IPS-18a (cell line): Measurements from ENCODE around the gene GFRA1.
"Not testable (repeated sequence)": the region's sequence is repeated elsewhere in the genome, so short reads cannot be mapped to it uniquely, and the experiment has no call there.

Source experiments
- H3K27ac ChIP-seq: one replicate; pipeline ENCODE4 v1.5.1; 2013; ENCODE audit warnings: low read length
- H3K27me3 ChIP-seq: one replicate; pipeline ENCODE4 v1.6.1; 2013; ENCODE audit warnings: mild to moderate bottlenecking, low read length; ENCODE audit not compliant: control insufficient read depth, insufficient read depth
- H3K36me3 ChIP-seq: one replicate; pipeline ENCODE4 v1.6.1; 2013; ENCODE audit warnings: low read depth, low read length; ENCODE audit not compliant: control insufficient read depth
- H3K4me1 ChIP-seq: one replicate; pipeline ENCODE4 v1.6.1; 2013; ENCODE audit warnings: low read depth, low read length; ENCODE audit not compliant: control insufficient read depth
- H3K4me3 ChIP-seq: one replicate; pipeline ENCODE4 v1.5.1; 2013; ENCODE audit warnings: low read length
- H3K9ac ChIP-seq: one replicate; pipeline ENCODE4 v1.6.1; 2013; ENCODE audit warnings: mild to moderate bottlenecking, low read length, moderate library complexity
- H3K9me3 ChIP-seq: one replicate; pipeline ENCODE4 v1.6.1; 2013; ENCODE audit warnings: low read depth, low read length; ENCODE audit not compliant: control insufficient read depth

Gene GFRA1

GRCh38 chr10:116049974-116050304 lies 223.1 kb downstream of the GFRA1 start:
- no peaks in the 10 kb centered on the region for H3K27me3 ChIP-seq
- no peaks in the 10 kb centered on the region for H3K9me3 ChIP-seq
- H3K4me1 ChIP-seq = peaks cover 6% of the 10 kb centered on the region
- no peak overlapping the region for H3K4me3 ChIP-seq
- H3K9ac ChIP-seq = no peak overlapping the region
- H3K36me3 ChIP-seq = no peaks in the 10 kb centered on the region
- no peak overlapping the region for H3K27ac ChIP-seq

DNA sequence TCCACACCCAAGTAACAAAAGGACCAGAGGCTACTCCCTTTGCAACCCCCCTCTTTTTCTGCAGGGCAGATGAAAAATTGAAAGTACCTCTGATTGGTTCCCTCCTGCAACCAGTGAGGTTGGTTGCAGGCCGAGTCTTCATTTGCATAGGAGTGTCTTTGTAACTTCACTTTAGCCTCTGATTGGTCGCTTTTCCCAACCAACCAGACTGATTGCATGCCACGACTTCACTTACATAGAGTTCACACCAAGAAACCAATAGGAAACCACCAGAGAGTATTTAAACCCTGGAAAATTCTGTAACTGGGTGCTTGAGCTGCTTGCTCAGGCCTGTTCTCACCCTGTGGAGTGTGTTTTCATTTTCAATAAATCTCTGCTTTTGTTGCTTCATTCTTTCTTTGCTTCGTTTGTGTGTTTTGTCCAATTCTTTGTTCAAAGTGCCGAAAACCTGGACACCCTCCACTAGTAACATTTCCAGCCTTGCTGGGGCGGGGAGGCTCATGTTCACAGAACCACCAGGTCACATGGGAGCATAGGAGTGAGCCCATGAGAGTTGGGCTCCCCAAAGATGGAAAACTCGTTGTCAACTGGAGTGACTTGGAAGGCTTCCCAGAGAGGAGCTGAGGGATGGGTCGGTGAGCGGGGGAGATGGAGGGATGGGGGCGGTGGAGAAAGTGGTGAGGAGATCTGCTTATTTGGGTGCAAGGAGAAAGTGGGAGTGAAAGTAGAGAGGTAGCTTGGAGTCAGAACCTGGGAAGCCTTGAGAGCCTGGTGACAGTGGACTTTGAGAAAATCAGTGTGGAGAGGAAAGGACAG lies 223.6 kb downstream of the GFRA1 start:
- H3K4me1 ChIP-seq = peaks cover 4% of the 10 kb centered on the region
- no peak overlapping the region for H3K4me3 ChIP-seq
- no peaks in the 10 kb centered on the region for H3K9me3 ChIP-seq
- H3K27me3 ChIP-seq = no peaks in the 10 kb centered on the region
- no peak overlapping the region for H3K27ac ChIP-seq
- H3K36me3 ChIP-seq = no peaks in the 10 kb centered on the region
- H3K9ac ChIP-seq = no peak overlapping the region

DNA sequence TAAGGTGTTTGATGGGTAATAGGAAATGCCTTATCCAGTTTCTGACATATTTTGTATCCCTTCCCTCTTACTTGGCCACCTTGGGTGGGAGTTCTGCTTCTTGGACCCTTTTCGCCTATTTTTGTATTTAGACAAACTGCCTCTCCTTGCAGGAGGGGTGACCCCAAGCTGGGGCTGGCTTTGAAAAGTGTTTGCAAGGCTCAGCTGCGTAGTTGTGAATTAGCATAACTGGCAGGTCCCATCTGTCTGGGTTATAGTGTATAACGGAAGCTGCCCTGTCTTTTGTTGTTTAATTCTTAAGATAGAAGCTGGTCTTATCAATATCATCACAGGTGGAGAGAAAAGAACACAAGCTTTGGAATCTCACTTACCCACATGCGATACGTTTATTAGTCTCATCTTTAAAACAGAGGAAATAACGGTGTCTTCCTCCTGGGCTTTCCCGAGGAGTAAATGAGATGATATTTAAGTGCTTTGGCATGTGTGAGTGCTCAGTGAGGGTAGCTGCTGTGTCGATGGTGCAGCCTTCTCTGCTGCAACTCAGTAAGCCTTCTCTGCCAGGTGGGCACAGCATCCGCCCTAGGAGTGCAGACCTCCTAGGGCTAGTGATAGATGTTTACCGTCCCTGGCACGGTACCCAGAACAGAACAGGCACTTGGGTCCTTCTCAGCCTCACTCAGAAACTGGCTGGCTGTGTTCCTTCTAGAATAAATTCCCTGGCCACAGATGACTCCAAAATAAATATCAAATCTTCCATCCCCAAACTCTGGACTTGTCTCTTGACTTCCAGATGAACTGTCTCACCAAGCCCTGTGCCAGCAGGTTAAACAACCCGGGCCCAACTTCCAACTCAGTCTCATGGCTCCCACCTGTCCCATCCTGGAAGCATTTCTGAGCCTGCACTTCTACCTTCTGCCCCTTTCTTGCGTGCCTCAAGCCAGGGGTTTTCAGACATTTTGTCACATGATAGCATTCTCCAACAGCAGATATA lies 227.3 kb downstream of the GFRA1 start:
- Histone ChIP-seq H3K27ac (no peak overlapping the region), H3K9me3 (no peaks in the 10 kb centered on the region), H3K4me3 (no peak overlapping the region)

GRCh38 chr10:116044801-116045248 lies 228.2 kb downstream of the GFRA1 start:
- H3K4me3 ChIP-seq = no peak overlapping the region
- H3K27ac ChIP-seq = no peak overlapping the region
- no peaks in the 10 kb centered on the region for H3K36me3 ChIP-seq
- no peaks in the 10 kb centered on the region for H3K9me3 ChIP-seq
- no peaks in the 10 kb centered on the region for H3K4me1 ChIP-seq
- no peak overlapping the region for H3K9ac ChIP-seq
- no peaks in the 10 kb centered on the region for H3K27me3 ChIP-seq

More for the DNA sequence above, 227.3 kb downstream of the GFRA1 start:
- H3K27me3 ChIP-seq = no peaks in the 10 kb centered on the region
- H3K4me1 ChIP-seq = no peaks in the 10 kb centered on the region
- H3K9ac ChIP-seq = no peak overlapping the region
- H3K36me3 ChIP-seq = no peaks in the 10 kb centered on the region

DNA sequence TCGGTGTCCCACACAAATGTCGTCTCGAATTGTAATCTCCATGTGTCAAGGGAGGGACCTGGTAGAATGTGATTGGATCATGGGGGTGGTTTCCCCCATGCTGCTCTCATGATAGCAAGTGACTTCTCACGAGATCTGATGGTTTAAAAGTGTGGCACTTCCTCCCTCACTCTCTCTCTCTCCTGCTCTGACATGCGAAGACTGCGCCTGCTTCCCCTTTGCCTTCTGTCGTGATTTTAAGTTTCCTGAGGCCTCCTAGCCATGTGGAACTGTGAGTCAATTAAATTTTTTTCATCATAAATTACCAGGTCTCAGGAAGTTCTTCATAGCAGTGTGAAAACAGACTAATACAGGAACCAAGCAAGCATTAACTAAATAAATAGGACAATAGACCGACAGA lies 229.1 kb downstream of the GFRA1 start:
- no peak overlapping the region for H3K4me3 ChIP-seq

GRCh38 chr10:116043304-116043703 lies 229.7 kb downstream of the GFRA1 start:
- H3K4me1 ChIP-seq = no peaks in the 10 kb centered on the region

More for the DNA sequence above, 229.1 kb downstream of the GFRA1 start:
- Histone ChIP-seq H3K36me3 (no peaks in the 10 kb centered on the region), H3K9ac (no peak overlapping the region), H3K9me3 (no peaks in the 10 kb centered on the region), H3K4me1 (no peaks in the 10 kb centered on the region), H3K27me3 (no peaks in the 10 kb centered on the region), H3K27ac (no peak overlapping the region)

DNA sequence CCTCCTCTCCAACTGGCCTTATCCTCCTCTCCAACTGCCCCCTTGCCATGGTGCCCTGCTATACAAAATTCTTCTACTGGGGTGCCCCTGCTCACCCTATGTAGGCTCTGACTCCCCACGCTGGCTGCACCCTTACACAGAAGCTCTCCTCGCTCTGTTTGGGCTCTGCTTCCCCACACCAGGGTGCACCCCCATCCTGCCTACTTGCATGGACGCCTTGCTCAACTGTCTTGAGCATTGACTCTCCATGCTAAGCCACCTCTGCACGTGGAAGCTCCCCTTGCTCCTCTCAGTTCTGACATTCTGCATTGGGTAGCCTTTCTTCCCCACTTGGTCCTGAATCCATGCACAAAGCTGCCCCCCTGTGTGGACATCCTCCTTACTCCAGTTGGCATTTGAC lies 231.1 kb downstream of the GFRA1 start:
- H3K9me3 ChIP-seq = no peaks in the 10 kb centered on the region
- H3K4me3 ChIP-seq = no peak overlapping the region
- no peak overlapping the region for H3K27ac ChIP-seq
- no peaks in the 10 kb centered on the region for H3K27me3 ChIP-seq
- H3K9ac ChIP-seq = no peak overlapping the region
- no peaks in the 10 kb centered on the region for H3K36me3 ChIP-seq
- H3K4me1 ChIP-seq = no peaks in the 10 kb centered on the region

More at GRCh38 chr10:116043304-116043703, 229.7 kb downstream of the GFRA1 start:
- Histone ChIP-seq H3K9ac (no peak overlapping the region), H3K4me3 (no peak overlapping the region), H3K27me3 (no peaks in the 10 kb centered on the region), H3K9me3 (no peaks in the 10 kb centered on the region), H3K36me3 (no peaks in the 10 kb centered on the region), H3K27ac (no peak overlapping the region)

DNA sequence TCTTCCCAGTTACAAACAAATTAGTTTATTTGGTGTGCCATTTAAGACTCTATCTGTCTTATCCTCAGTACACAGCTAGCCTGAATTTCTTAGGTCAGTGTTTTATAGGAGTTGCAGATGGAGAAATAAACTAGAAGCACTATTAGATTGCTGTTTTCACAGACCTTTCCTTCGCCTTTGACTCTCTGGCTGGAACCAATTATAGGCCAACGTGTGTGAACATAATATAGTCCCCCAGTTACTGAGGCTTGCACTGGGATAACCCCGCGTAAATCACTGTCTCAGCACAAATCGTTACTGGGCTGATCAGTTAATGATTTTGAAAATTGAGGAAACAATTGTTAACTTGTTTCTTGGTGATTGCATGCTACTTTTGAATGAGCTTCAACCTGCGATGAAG lies 233.4 kb downstream of the GFRA1 start:
- Histone ChIP-seq H3K9ac (no peak overlapping the region), H3K4me3 (no peak overlapping the region), H3K27ac (no peak overlapping the region), H3K27me3 (no peaks in the 10 kb centered on the region), H3K9me3 (no peaks in the 10 kb centered on the region), H3K36me3 (no peaks in the 10 kb centered on the region), H3K4me1 (no peaks in the 10 kb centered on the region)

DNA sequence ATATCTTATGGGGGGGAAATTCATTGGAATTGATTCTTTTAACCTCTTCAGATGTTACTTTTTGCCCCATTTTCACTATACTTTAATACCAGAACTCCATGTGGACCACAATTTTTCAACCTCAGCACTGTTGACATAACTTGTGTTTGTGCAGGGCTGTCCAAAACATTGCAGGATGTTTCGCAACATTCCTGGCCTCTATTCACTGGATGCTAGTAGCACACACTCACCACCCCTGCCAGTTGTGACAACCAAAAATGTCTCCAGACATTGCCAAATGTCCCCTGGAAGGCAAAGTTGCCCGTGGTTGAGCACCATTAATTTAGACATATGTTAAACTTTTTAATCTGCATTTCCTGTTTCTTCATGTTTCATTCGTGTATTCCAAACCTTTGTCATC lies 234.7 kb downstream of the GFRA1 start:
- H3K4me3 ChIP-seq = no peak overlapping the region
- no peaks in the 10 kb centered on the region for H3K4me1 ChIP-seq
- no peak overlapping the region for H3K9ac ChIP-seq
- no peaks in the 10 kb centered on the region for H3K9me3 ChIP-seq
- no peaks in the 10 kb centered on the region for H3K36me3 ChIP-seq
- no peaks in the 10 kb centered on the region for H3K27me3 ChIP-seq
- no peak overlapping the region for H3K27ac ChIP-seq

DNA sequence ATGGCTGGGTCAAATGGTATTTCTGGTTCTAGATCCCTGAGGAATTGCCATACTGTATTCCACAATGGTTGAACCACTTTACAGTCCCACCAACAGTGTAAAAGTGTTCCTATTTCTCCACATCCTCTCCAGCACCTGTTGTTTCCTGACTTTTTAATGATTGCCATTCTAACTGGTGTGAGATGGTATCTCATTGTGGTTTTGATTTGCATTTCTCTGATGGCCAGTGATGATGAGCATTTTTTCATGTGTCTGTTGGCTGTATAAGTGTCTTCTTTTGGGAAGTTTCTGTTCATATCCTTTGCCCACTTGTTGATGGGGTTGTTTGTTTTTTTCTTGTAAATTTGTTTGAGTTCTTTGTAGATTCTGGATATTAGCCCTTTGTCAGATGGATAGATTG lies 237.6 kb downstream of the GFRA1 start:
- not testable (repeated sequence) for H3K27ac ChIP-seq, H3K4me3 ChIP-seq, H3K4me1 ChIP-seq, H3K9ac ChIP-seq, H3K27me3 ChIP-seq, H3K9me3 ChIP-seq, H3K36me3 ChIP-seq

DNA sequence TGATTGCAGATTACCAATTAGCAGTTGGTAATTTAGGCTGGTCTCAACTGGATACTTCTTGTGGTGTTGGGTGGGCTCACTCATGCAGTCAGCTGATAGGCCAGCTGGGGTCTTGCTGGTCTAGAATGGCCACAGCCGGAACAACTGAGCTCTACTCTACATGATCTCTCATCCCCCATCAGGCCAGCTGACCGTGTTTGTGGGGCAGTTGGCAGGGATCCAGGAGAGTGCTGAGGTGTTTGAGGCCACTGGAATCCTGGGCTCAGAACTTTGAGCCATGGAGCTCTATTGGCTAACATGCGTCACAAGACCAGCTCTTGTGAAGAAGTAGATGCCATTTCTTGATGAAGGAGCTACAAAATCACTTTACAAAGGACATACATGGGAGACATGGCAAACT lies 242.4 kb downstream of the GFRA1 start:
- H3K9me3 ChIP-seq = no peaks in the 10 kb centered on the region
- H3K27ac ChIP-seq = no peak overlapping the region
- no peaks in the 10 kb centered on the region for H3K27me3 ChIP-seq
- H3K9ac ChIP-seq = no peak overlapping the region
- H3K4me1 ChIP-seq = no peaks in the 10 kb centered on the region
- no peak overlapping the region for H3K4me3 ChIP-seq
- no peaks in the 10 kb centered on the region for H3K36me3 ChIP-seq
